DOHH2 (cell line): Measurements from ENCODE around the gene DNAL1.

Source experiments
- H3F3A ChIP-seq: fragments of 200-600 bp; sonication (generic), shearing (Covaris generic); 2 replicates; pipeline ENCODE4 v1.6.0; 2016; ENCODE audit warnings: antibody characterized with exemption, mild to moderate bottlenecking; ENCODE audit not compliant: control insufficient read depth, insufficient read depth
- H3K27ac ChIP-seq: fragments of 200-600 bp; sonication (generic); 2 replicates; pipeline ENCODE4 v1.5.1; 2014; ENCODE audit warnings: low read depth, mild to moderate bottlenecking, low read length, moderate library complexity
- H3K27me3 ChIP-seq: fragments of 200-600 bp; sonication (generic); 2 replicates; pipeline ENCODE4 v1.6.1; 2014; ENCODE audit warnings: mild to moderate bottlenecking, low read length, mixed read lengths; ENCODE audit not compliant: control insufficient read depth
- H3K36me3 ChIP-seq: fragments of 200-600 bp; sonication (generic); 2 replicates; pipeline ENCODE4 v1.6.1; 2014; ENCODE audit warnings: mild to moderate bottlenecking, low read length, moderate library complexity, mixed read lengths; ENCODE audit not compliant: control insufficient read depth
- H3K4me1 ChIP-seq: fragments of 200-600 bp; sonication (generic); 2 replicates; pipeline ENCODE4 v1.6.1; 2014; ENCODE audit warnings: mild to moderate bottlenecking, low read length, mixed read lengths; ENCODE audit not compliant: control insufficient read depth
- H3K4me2 ChIP-seq: fragments of 200-600 bp; sonication (generic); 2 replicates; pipeline ENCODE4 v1.6.0; 2014; ENCODE audit warnings: mild to moderate bottlenecking, low read length, moderate library complexity
- H3K4me3 ChIP-seq: fragments of 200-600 bp; sonication (generic); 2 replicates; pipeline ENCODE4 v1.5.1; 2014; ENCODE audit warnings: mild to moderate bottlenecking, low read length, mixed read lengths
- H3K79me2 ChIP-seq: fragments of 200-600 bp; sonication (generic); 2 replicates; pipeline ENCODE4 v1.6.1; 2014; ENCODE audit warnings: mild to moderate bottlenecking, low read length, mixed read lengths; ENCODE audit not compliant: control insufficient read depth
- H3K9me2 ChIP-seq: fragments of 200-600 bp; sonication (generic); replicated peaks from 2 replicates; pipeline ENCODE4 v1.6.1; 2014; ENCODE audit warnings: mild to moderate bottlenecking, low read length, mixed read lengths; ENCODE audit not compliant: control insufficient read depth
- H3K9me3 ChIP-seq: fragments of 200-600 bp; sonication (generic); 2 replicates; pipeline ENCODE4 v1.6.1; 2014; ENCODE audit warnings: antibody characterized with exemption, low read length, mixed read lengths; ENCODE audit not compliant: control insufficient read depth, insufficient read depth
- H4K20me1 ChIP-seq: fragments of 200-600 bp; sonication (generic); 2 replicates; pipeline ENCODE4 v1.6.0; 2014; ENCODE audit warnings: low read depth, mild to moderate bottlenecking, antibody characterized with exemption, low read length, moderate library complexity; ENCODE audit not compliant: control insufficient read depth, insufficient read depth
- EZH2phosphoT487 ChIP-seq: fragments of 200-600 bp; sonication (generic); IDR thresholded peaks from 2 replicates; pipeline ENCODE4 v1.6.1; 2017; ENCODE audit warnings: borderline replicate concordance, mild to moderate bottlenecking, antibody characterized with exemption, low read length, moderate library complexity, mixed read lengths
- TF ChIP-seq, protein P1 (sequence below): fragments of 200-600 bp; sonication (generic); IDR thresholded peaks from one replicate; pipeline ENCODE4 v1.5.1; 2014; ENCODE audit warnings: antibody characterized with exemption, mild to moderate bottlenecking, low read depth, low read length; ENCODE audit not compliant: poor library complexity, severe bottlenecking

The DNAL1 gene

DNA sequence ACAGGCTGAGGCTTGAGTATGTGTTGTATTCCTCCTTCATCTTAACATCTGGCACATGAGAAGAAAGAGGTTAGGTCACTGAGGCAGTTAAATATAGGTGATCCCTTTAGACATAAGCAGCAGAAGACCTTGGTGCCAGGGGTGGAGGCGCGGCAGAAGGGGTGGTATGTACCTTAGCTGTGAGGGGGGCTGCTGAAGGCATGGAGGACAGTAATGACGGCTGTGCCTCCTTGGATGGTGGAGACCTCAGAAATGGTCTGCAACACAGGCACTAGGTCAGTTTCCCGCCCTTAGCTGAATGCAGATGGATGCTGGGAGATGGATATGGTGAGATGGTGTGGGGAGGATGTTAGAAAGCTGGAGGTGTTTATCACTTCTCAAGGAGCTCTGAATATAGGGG, 70.9 kb downstream of the DNAL1 start:
- H3K4me1 ChIP-seq, result peaks cover 26% of the 10 kb centered on the region
- H3K9me2 ChIP-seq, result no peaks in the 10 kb centered on the region
- H3K4me2 ChIP-seq, result no peak overlapping the region
- H3K9me3 ChIP-seq, result no peaks in the 10 kb centered on the region
- no peaks in the 10 kb centered on the region for H4K20me1 ChIP-seq
- peak overlapping the region; percentile 10; the same call in 1 of the 2 replicates for H3K27ac ChIP-seq
- peaks cover 47% of the 10 kb centered on the region for H3K36me3 ChIP-seq
- peaks cover 40% of the 10 kb centered on the region for H3F3A ChIP-seq
- H3K79me2 ChIP-seq, result peaks cover 23% of the 10 kb centered on the region
- TF ChIP-seq, protein P1, sequence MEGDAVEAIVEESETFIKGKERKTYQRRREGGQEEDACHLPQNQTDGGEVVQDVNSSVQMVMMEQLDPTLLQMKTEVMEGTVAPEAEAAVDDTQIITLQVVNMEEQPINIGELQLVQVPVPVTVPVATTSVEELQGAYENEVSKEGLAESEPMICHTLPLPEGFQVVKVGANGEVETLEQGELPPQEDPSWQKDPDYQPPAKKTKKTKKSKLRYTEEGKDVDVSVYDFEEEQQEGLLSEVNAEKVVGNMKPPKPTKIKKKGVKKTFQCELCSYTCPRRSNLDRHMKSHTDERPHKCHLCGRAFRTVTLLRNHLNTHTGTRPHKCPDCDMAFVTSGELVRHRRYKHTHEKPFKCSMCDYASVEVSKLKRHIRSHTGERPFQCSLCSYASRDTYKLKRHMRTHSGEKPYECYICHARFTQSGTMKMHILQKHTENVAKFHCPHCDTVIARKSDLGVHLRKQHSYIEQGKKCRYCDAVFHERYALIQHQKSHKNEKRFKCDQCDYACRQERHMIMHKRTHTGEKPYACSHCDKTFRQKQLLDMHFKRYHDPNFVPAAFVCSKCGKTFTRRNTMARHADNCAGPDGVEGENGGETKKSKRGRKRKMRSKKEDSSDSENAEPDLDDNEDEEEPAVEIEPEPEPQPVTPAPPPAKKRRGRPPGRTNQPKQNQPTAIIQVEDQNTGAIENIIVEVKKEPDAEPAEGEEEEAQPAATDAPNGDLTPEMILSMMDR, result no peak
- TF ChIP-seq EZH2phosphoT487, result no peak
- no peaks in the 10 kb centered on the region for H3K27me3 ChIP-seq
- H3K4me3 ChIP-seq, result no peak overlapping the region

DNA sequence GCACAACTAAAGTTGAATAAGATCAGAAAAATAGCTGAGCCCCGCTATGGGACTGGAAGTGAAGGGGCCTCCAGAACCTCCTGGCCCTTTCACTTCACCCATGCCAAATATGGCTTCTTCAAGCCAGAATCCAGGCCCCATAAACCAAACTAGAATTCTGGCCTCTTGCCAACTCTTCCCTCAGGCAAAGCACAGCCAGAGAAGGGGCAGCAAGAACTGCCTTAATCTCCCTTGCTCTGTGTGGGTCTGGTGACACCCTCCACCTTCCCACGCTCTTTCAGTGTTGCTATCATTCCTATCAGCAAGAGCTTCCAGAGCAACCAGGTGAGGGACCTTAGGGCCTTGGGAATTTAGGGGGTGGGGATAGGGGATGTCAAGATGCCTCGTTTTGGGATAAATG, 72.5 kb downstream of the DNAL1 start:
- Histone ChIP-seq H3K27ac (no peak overlapping the region), H3F3A (peaks cover 46% of the 10 kb centered on the region), H3K4me2 (no peak overlapping the region), H3K27me3 (no peaks in the 10 kb centered on the region), H3K79me2 (peaks cover 14% of the 10 kb centered on the region), H3K9me2 (no peaks in the 10 kb centered on the region), H3K4me3 (no peak overlapping the region), H3K4me1 (peaks cover 20% of the 10 kb centered on the region), H3K9me3 (no peaks in the 10 kb centered on the region), H3K36me3 (peaks cover 62% of the 10 kb centered on the region), H4K20me1 (no peaks in the 10 kb centered on the region)
- no peak for TF ChIP-seq EZH2phosphoT487
- TF ChIP-seq, protein P1, result no peak

DNA sequence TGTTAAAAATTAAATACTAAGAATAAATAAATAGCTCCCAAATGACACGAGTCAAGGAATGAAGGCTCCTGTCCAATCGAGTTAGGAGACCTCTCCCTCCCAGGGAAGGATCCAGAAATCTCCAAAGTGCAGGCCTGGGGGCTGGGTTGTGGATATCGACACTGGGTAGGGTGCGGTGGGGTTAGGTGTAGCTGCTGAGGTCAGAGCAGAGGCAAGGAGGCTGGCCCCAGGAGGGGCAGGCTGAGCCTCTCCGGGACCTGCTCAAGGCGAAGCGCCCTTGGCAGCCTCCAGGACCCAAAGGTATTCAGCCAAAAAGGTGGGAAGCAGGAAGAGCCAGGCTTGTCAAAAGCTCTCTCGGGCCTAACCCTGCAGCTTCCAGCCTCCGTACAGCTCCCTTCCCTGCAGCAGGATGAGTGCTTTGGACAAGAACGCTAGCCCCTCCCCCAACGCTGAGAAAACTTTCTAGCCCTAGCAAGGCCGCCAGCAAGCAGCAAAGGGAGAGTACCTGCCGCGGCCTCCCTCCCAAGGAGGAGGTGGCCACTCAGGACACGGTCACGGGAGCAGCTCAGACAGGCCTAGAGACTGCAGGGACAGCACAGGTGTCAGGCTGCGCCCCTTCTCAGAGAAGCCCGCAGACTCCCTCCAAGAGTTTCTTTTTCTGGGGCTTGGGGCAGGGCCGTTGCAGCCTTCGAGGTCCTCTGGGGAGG, 73.1 kb downstream of the DNAL1 start:
- Histone ChIP-seq H3F3A (peaks cover 46% of the 10 kb centered on the region), H3K9me2 (no peaks in the 10 kb centered on the region), H3K36me3 (peaks cover 68% of the 10 kb centered on the region), H3K79me2 (peaks cover 8% of the 10 kb centered on the region), H3K4me2 (no peak overlapping the region), H4K20me1 (no peaks in the 10 kb centered on the region), H3K9me3 (no peaks in the 10 kb centered on the region), H3K27ac (no peak overlapping the region), H3K27me3 (no peaks in the 10 kb centered on the region), H3K4me3 (no peak overlapping the region), H3K4me1 (peaks cover 16% of the 10 kb centered on the region)
- no peak for TF ChIP-seq EZH2phosphoT487
- TF ChIP-seq, protein P1, result no peak
